GM23248 (cell line): ENCODE results near the gene RPS6KB2. TPM values are rescaled to one million over a fixed set of nuclear protein-coding genes. Genes with fewer than 3 reads are reported as not detected.

Experiments used
- DNase-seq: peaks from one replicate; pipeline ENCODE4 v3.0.0-alpha.2; 2015
- H2AFZ ChIP-seq: fragments of 200-600 bp; sonication (generic); 2 replicates; pipeline ENCODE4 v1.6.1; 2016; ENCODE audit warnings: antibody characterized with exemption
- H3F3A ChIP-seq: fragments of 200-600 bp; sonication (generic); 2 replicates; pipeline ENCODE4 v1.6.1; 2016; ENCODE audit warnings: mild to moderate bottlenecking, antibody characterized with exemption, mixed run types; ENCODE audit not compliant: insufficient read depth
- H3K27ac ChIP-seq: fragments of 200-600 bp; sonication (generic); 2 replicates; pipeline ENCODE4 v1.5.1; 2016; ENCODE audit warnings: mild to moderate bottlenecking
- H3K27me3 ChIP-seq: fragments of 200-600 bp; sonication (generic); replicated peaks from 2 replicates; pipeline ENCODE4 v1.6.1; 2016; ENCODE audit warnings: mild to moderate bottlenecking; ENCODE audit not compliant: insufficient read depth
- H3K36me3 ChIP-seq: fragments of 200-600 bp; sonication (generic); 2 replicates; pipeline ENCODE4 v1.6.1; 2016; ENCODE audit warnings: low read depth, mild to moderate bottlenecking
- H3K4me1 ChIP-seq: fragments of 200-600 bp; sonication (generic); 2 replicates; pipeline ENCODE4 v1.6.1; 2016; ENCODE audit warnings: mild to moderate bottlenecking; ENCODE audit not compliant: insufficient read depth
- H3K4me2 ChIP-seq: fragments of 200-600 bp; sonication (generic); one replicate; pipeline ENCODE4 v1.6.1; 2016; ENCODE audit warnings: mild to moderate bottlenecking; ENCODE audit not compliant: unreplicated experiment
- H3K4me3 ChIP-seq: fragments of 200-600 bp; sonication (generic); 2 replicates; pipeline ENCODE4 v1.5.1; 2016; ENCODE audit warnings: mild to moderate bottlenecking
- H3K79me2 ChIP-seq: fragments of 200-600 bp; sonication (generic); 2 replicates; pipeline ENCODE4 v1.6.1; 2016; ENCODE audit warnings: mild to moderate bottlenecking; ENCODE audit not compliant: insufficient read depth
- H3K9ac ChIP-seq: fragments of 200-600 bp; sonication (generic); 2 replicates; pipeline ENCODE4 v1.6.1; 2016; ENCODE audit warnings: mild to moderate bottlenecking
- H3K9me2 ChIP-seq: fragments of 200-600 bp; sonication (generic); 2 replicates; pipeline ENCODE4 v1.6.1; 2016; ENCODE audit warnings: mixed run types, mild to moderate bottlenecking, moderate library complexity; ENCODE audit not compliant: insufficient read depth
- H3K9me3 ChIP-seq: fragments of 200-600 bp; sonication (generic); one replicate; pipeline ENCODE4 v1.6.1; 2017; ENCODE audit warnings: low read depth
- H4K20me1 ChIP-seq: fragments of 200-600 bp; sonication (generic); 2 replicates; pipeline ENCODE4 v1.6.0; 2016; ENCODE audit not compliant: insufficient read depth
- EZH2 ChIP-seq: fragments of 200-600 bp; sonication (generic); IDR thresholded peaks from 2 replicates; pipeline ENCODE4 v1.6.1; 2018; ENCODE audit warnings: antibody characterized with exemption, mild to moderate bottlenecking; ENCODE audit not compliant: insufficient read depth, poor library complexity, severe bottlenecking
- EZH2phosphoT487 ChIP-seq: fragments of 200-600 bp; sonication (generic); IDR thresholded peaks from 2 replicates; pipeline ENCODE4 v1.6.1; 2018; ENCODE audit warnings: antibody characterized with exemption, moderate library complexity, mild to moderate bottlenecking, low read depth; ENCODE audit not compliant: insufficient read depth
- whole genome bisulfite sequencing, 2 experiments: methylation state at CpG; one replicate each; pipeline ENCODE4 v1.1.6; 2015 to 2017; ENCODE audit warnings: low lambda C conversion rate in 2 of 2, low coverage in 1 of 2; ENCODE audit errors: missing lambda C conversion rate in 2 of 2; 5-methylcytosine and 5-hydroxymethylcytosine counted together
- in situ Hi-C: fragments of 300-500 bp; cut with MboI; formaldehyde crosslinking; loops from 2 replicates; pipeline ENCODE4 v1.15.0; 2020
- polyA plus RNA-seq: library from polyadenylated mRNA; unstranded; fragments of >200 nt; fragmentation: Nextera tagmentation; extraction: Ambion mirVana; gene quantifications from 2 replicates; pipeline ENCODE4 v1.2.1, GENCODE V29; 2016
- total RNA-seq: library from RNA; depleted of rRNA; stranded (reverse); fragments of >200 nt; shearing (Covaris generic); gene quantifications from 2 replicates; pipeline ENCODE4 v1.2.3, GENCODE V29; 2014

RPS6KB2 gene
- total and polyA plus RNA-seq, 2 experiments from 2014 or later, result 52.3 to 68.0 TPM

DNA sequence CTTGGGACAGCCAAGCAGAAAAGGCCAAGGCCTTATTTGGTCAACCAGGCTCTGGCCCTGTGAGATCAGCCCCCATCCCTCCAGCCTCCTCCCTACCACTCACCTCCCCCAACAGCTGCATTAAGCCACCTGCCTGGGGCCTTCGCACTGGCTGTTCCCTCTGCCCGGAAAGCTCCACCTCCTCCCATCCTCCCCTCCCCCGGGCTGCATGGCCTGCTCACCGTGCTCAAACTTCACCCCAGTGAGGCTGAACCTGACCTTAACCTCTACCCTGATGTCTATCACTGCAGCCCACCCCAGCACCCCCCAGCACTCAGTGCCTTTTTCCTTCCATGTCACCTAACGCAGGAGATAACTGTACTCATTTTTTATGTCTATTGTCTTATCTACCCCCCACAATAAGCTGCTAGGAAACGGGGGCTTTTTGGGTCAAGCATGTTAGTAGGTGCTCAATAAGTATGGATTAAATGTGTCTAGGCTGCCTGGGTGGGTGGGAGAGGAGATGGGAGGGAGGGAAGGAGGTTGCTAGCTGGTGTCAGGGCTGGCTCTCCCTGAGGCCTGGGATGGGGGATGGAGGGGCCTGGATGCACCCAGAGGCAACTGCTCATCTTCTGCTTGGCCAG lies 8.3 kb downstream of the RPS6KB2 start:
- Histone ChIP-seq H3F3A (no peaks in the 10 kb centered on the region; the same call in 1 of the 2 replicates), H3K27ac (no peak overlapping the region), H3K36me3 (no peaks in the 10 kb centered on the region; the same call in 1 of the 2 replicates), H3K9me3 (no peaks in the 10 kb centered on the region), H3K79me2 (no peaks in the 10 kb centered on the region), H3K4me2 (no peak overlapping the region), H2AFZ (no peak overlapping the region), H3K27me3 (no peaks in the 10 kb centered on the region), H3K4me3 (no peak overlapping the region), H3K4me1 (no peaks in the 10 kb centered on the region), H3K9ac (no peak overlapping the region), H3K9me2 (no peaks in the 10 kb centered on the region), H4K20me1 (no peaks in the 10 kb centered on the region)
- in situ Hi-C loops, result no loop called here
- DNase-seq, result no peak
- WGBS, 2 experiments, result 68 to 72% methylated on average over 6 of the region's 6 CpGs
- TF ChIP-seq EZH2 (no peak), EZH2phosphoT487 (no peak)

DNA sequence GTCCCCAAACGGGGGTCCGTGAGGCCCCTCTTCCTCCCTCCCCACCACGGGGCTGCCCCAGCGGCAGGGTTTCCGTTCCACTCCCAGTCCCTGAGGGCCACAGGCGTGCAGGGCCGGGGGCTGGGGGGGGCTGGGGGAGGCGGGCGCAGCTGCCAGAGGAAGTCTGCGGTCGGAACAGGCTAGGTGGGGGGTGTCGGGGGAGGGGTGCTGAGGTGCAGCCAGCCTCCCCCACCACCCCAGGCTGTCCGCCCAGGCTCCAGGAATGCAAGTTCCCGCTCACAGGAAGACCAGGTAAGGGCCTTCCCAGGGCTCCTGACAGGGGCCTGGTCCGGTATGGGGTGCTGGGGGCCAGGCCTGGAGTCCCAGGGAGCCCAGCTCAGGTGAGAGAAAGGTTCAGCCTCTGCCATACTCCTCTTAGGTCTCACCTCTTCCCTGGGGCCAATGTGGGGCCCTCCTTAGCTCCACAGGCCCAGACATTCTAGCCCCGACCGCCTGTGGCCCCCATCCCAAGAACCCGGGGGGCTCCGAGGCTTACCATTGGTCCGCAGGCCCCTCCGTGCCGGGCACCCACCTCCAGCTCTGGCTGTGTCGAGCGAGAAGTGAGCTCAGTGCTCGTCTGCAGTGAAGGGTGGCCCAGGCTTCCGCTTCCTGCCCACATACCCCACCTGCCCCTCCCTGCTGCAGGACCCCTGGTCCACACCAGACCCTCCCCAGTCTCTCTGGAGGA lies 9.0 kb downstream of the RPS6KB2 start, which contains the start of gene PTPRCAP:
PTPRCAP (minus strand) TSS at position 601 of the 727 bp plus-strand sequence; CDS start at position 538, 63 bp downstream.
- Histone ChIP-seq H3K36me3 (no peaks in the 10 kb centered on the region; the same call in 1 of the 2 replicates), H3K27me3 (no peaks in the 10 kb centered on the region), H3K4me1 (no peaks in the 10 kb centered on the region), H3K4me3 (no peak within 1 kb of the TSS), H3K9ac (no peak within 1 kb of the TSS), H3K79me2 (0 out of 2 replicates have a peak, but pooled peaks cover 4% of the 10 kb centered on the region), H3K27ac (no peak within 1 kb of the TSS), H3K4me2 (no peak within 1 kb of the TSS), H3K9me3 (no peaks in the 10 kb centered on the region), H3F3A (no peaks in the 10 kb centered on the region; the same call in 1 of the 2 replicates), H2AFZ (no peak within 1 kb of the TSS), H4K20me1 (no peaks in the 10 kb centered on the region), H3K9me2 (no peaks in the 10 kb centered on the region)
- DNase-seq, result no peak
- 68 to 78% methylated on average over 19 to 26 of the region's 26 CpGs for WGBS, 2 experiments
- TF ChIP-seq EZH2phosphoT487 (no peak), EZH2 (no peak)
- in situ Hi-C loops, result no loop called here

GRCh38 chr11:67437809-67438157 lies 9.5 kb downstream of the RPS6KB2 start:
- H3K27ac ChIP-seq, result no peak overlapping the region
- no peaks in the 10 kb centered on the region for H3K9me3 ChIP-seq
- no peaks in the 10 kb centered on the region for H3K4me1 ChIP-seq
- no peaks in the 10 kb centered on the region for H4K20me1 ChIP-seq
- no peaks in the 10 kb centered on the region; the same call in 1 of the 2 replicates for H3K36me3 ChIP-seq
- no peak for DNase-seq
- TF ChIP-seq EZH2phosphoT487 (no peak), EZH2 (no peak)
- H3F3A ChIP-seq, result no peaks in the 10 kb centered on the region; the same call in 1 of the 2 replicates
- H3K9me2 ChIP-seq, result no peaks in the 10 kb centered on the region
- no peak overlapping the region for H3K4me2 ChIP-seq
- no peaks in the 10 kb centered on the region for H3K27me3 ChIP-seq
- H3K4me3 ChIP-seq, result no peak overlapping the region
- no peak overlapping the region for H3K9ac ChIP-seq
- WGBS, 2 experiments, result 66 to 100% methylated on average over 2 to 3 of the region's 3 CpGs
- in situ Hi-C loops, result no loop called here
- H2AFZ ChIP-seq, result no peak overlapping the region
- peaks cover 10% of the 10 kb centered on the region for H3K79me2 ChIP-seq

DNA sequence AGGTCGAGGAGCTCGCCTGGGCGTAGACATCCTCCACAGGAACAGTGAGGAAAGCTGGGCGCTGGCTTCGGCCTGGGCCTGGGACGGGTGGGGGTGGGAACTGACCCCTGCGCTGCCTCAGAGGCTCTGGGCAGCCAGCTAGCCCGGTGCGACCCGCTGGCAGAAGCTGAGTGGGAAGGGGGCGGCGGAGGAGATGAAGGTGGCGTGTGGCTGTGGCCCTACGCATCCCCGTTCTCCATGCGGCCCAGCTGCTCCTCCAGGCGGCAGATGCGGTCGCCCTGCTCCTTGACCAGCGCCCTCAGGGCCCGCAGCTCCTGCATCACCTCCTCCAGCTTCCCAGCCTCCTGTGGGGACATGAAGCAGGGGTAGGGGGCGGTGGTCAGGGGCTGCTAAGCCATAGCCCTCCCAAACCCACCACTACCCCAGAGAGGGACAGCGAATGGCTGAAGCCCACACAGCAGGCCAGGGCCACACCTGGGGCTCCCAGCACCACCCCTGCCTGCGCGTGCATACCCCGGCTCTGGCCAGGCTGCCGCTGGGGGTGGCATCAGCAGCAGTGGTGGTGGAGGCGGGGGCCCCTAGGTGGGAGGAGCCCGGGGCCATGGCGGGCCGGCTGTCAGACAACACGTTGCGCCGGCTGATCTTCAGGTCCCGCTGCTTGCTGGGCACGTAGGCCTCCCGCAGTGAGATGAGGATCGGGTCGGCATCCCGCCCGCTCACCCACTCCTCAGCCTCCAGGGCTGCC lies 10.0 kb downstream of the RPS6KB2 start:
- in situ Hi-C loops, result no loop called here
- Histone ChIP-seq H3K9ac (no peak overlapping the region), H3F3A (no peaks in the 10 kb centered on the region; the same call in 1 of the 2 replicates), H3K4me2 (no peak overlapping the region), H3K9me3 (no peaks in the 10 kb centered on the region), H4K20me1 (no peaks in the 10 kb centered on the region), H3K79me2 (peaks cover 12% of the 10 kb centered on the region), H2AFZ (no peak overlapping the region), H3K9me2 (no peaks in the 10 kb centered on the region), H3K4me3 (no peak overlapping the region), H3K27ac (no peak overlapping the region), H3K27me3 (no peaks in the 10 kb centered on the region), H3K4me1 (no peaks in the 10 kb centered on the region), H3K36me3 (no peaks in the 10 kb centered on the region; the same call in 1 of the 2 replicates)
- no peak for DNase-seq
- TF ChIP-seq EZH2phosphoT487 (no peak), EZH2 (no peak)
- 86 to 98% methylated on average over 13 to 40 of the region's 41 CpGs for WGBS, 2 experiments
